ENCODE results near the gene RRP9. TPM values are rescaled to one million over a fixed set of nuclear protein-coding genes. Genes with fewer than 3 reads are reported as not detected.
A peak's percentile ranks its signal among the peaks of the same experiment; 100 is the strongest.

The RRP9 gene
- total and polyA plus RNA-seq, 9 donors: 4.9 to 32.7 (median 16.8) TPM

GRCh38 chr3:51977446-51978142 is 35.9 kb upstream of the RRP9 start:
- 85 to 88% (median 85%) methylated on average over 6 to 9 of the region's 9 CpGs for WGBS, 3 donors
- peaks cover 5% of the 10 kb centered on the region for H3K4me1 ChIP-seq (ENCODE audit: insufficient read depth)
- no peak for DNase-seq
- H3K4me3 ChIP-seq: no peak overlapping the region
- H3K36me3 ChIP-seq: no peaks in the 10 kb centered on the region
- H3K27me3 ChIP-seq: no peaks in the 10 kb centered on the region
- intact Hi-C loops (cut with DNase I): no loop called here
- no peaks in the 10 kb centered on the region for H3K9me3 ChIP-seq
- H3K27ac ChIP-seq: no peak overlapping the region
- TF ChIP-seq POLR2A (IDR thresholded peaks at IDR 0.05) (no peak), CTCF (IDR thresholded peaks at IDR 0.05) (no peak), EP300 (IDR thresholded peaks at IDR 0.05) (no peak)

- WGBS, 3 donors: 23 to 29% (median 23%) methylated on average over 46 of the region's 46 CpGs
- no peaks in the 10 kb centered on the region for H3K36me3 ChIP-seq
- H3K4me3 ChIP-seq: peak overlapping the region; percentile 44
- peak overlapping the region; percentile 1 to 88 for H3K27ac ChIP-seq
- TF ChIP-seq CTCF (IDR thresholded peaks at IDR 0.05) (peak in 1 of 3 donors; percentile 18), EP300 (IDR thresholded peaks at IDR 0.05) (no peak), POLR2A (IDR thresholded peaks at IDR 0.05) (no peak)
- H3K4me1 ChIP-seq (ENCODE audit: insufficient read depth): peaks cover 3% of the 10 kb centered on the region
- no peaks in the 10 kb centered on the region for H3K27me3 ChIP-seq
- DNase-seq: peak; percentile 87 to 94 (median 90)
- H3K9me3 ChIP-seq: no peaks in the 10 kb centered on the region
- intact Hi-C loops (cut with DNase I): no loop called here
Measured at GRCh38 chr3:51975852-51976549, 34.3 kb upstream of the RRP9 start.

GRCh38 chr3:51974963-51975851 is 33.5 kb upstream of the RRP9 start, which contains the start of gene ABHD14A:
TSS of gene ABHD14A (plus strand) at chr3:51975064. CDS start at chr3:51975136, 72 bp downstream.
- TF ChIP-seq POLR2A (IDR thresholded peaks at IDR 0.05) (peak; percentile 25), CTCF (IDR thresholded peaks at IDR 0.05) (no peak)
- peak; percentile 75 to 86 (median 78) for DNase-seq
- intact Hi-C loops (cut with DNase I): loop anchor here in 1 of 4 donors (1.0 kb wide), 1 partner anchor 33 kb away; the partner anchor contains the start of gene PARP3
- Histone ChIP-seq H3K4me3 (peak within 1 kb of the TSS; percentile 44), H3K36me3 (no peaks in the 10 kb centered on the region), H3K27me3 (no peaks in the 10 kb centered on the region), H3K27ac (peak within 1 kb of the TSS; percentile 78 to 88), H3K4me1 (ENCODE audit: insufficient read depth) (peaks cover 3% of the 10 kb centered on the region), H3K9me3 (no peaks in the 10 kb centered on the region)
- 0 to 1% (median 0%) methylated on average over 44 to 63 of the region's 63 CpGs for WGBS, 3 donors
